ENCODE results near the gene QRFP.

QRFP gene

DNA sequence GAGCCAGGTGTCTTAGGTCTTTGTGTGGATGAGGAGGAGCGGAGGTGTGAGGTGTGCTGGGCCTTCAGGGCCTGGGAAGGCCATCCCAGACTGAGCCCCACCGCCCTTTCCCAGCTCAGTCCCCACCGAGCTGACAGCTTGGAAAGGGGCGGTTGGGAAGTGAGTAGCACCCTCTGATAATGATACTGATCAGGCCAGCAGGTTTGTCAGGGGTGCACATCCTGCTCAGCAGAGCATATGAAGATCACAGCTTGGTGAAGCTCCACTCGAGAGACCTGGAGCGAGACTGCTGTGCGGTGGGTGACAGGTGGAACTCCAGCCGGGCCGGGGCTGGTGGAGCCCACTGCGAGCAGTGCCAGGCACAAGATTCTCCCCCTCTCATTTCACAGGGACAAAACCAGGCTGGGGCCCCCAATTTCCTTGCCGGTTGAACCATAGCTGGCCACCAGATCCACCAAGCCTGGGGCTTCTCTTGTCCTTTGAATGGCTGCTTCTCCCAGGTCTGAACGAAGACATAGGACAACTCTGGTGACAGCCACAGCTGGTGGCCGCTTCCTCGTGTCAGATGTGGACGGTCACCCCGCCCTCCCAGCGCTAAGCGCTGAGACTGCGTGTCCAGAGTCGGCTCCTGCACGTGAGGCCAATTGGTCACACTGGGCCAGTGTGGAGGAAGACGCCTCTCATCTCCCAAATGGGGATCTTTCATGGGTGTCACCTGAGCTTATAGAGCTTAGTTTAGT, 8.3 kb downstream of the QRFP start:
- DNase-seq (no peak), ATAC-seq (ENCODE audit: insufficient read depth, low read depth) (no peak)
- H3K9me3 ChIP-seq (ENCODE audit: insufficient read depth, low read length, severe bottlenecking), result no peaks in the 10 kb centered on the region
- H3K27ac ChIP-seq (ENCODE audit: low read length), result no peak overlapping the region
- no peak for TF ChIP-seq EZH2 (IDR thresholded peaks at IDR 0.05; ENCODE audit: borderline replicate concordance, low read depth, low read length, severe bottlenecking)
- TF ChIP-seq, protein P1, sequence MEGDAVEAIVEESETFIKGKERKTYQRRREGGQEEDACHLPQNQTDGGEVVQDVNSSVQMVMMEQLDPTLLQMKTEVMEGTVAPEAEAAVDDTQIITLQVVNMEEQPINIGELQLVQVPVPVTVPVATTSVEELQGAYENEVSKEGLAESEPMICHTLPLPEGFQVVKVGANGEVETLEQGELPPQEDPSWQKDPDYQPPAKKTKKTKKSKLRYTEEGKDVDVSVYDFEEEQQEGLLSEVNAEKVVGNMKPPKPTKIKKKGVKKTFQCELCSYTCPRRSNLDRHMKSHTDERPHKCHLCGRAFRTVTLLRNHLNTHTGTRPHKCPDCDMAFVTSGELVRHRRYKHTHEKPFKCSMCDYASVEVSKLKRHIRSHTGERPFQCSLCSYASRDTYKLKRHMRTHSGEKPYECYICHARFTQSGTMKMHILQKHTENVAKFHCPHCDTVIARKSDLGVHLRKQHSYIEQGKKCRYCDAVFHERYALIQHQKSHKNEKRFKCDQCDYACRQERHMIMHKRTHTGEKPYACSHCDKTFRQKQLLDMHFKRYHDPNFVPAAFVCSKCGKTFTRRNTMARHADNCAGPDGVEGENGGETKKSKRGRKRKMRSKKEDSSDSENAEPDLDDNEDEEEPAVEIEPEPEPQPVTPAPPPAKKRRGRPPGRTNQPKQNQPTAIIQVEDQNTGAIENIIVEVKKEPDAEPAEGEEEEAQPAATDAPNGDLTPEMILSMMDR (IDR thresholded peaks at IDR 0.05; ENCODE audit: borderline replicate concordance, extremely low read depth, low read length, poor library complexity, severe bottlenecking), result no peak
- peaks cover 26% of the 10 kb centered on the region for H4K20me1 ChIP-seq (ENCODE audit: insufficient read depth, low read length)
- H3K79me2 ChIP-seq (ENCODE audit: insufficient read depth, low read length), result no peaks in the 10 kb centered on the region
- H3K36me3 ChIP-seq (ENCODE audit: insufficient read depth, low read length), result peaks cover 83% of the 10 kb centered on the region
- no peak overlapping the region for H3K4me3 ChIP-seq (ENCODE audit: low read depth in 1 of 2, low read length in 2 of 2)
- H3K4me1 ChIP-seq (ENCODE audit: insufficient read depth, low read length), result no peaks in the 10 kb centered on the region
- H2AFZ ChIP-seq (ENCODE audit: low read depth, low read length), result no peak overlapping the region
- no peaks in the 10 kb centered on the region for H3K27me3 ChIP-seq (ENCODE audit: insufficient read depth, low read length, poor library complexity)
- no peak overlapping the region for H3K9ac ChIP-seq (ENCODE audit: low read depth, low read length)
- no peak overlapping the region for H3K4me2 ChIP-seq (ENCODE audit: insufficient read depth, low read length)

DNA sequence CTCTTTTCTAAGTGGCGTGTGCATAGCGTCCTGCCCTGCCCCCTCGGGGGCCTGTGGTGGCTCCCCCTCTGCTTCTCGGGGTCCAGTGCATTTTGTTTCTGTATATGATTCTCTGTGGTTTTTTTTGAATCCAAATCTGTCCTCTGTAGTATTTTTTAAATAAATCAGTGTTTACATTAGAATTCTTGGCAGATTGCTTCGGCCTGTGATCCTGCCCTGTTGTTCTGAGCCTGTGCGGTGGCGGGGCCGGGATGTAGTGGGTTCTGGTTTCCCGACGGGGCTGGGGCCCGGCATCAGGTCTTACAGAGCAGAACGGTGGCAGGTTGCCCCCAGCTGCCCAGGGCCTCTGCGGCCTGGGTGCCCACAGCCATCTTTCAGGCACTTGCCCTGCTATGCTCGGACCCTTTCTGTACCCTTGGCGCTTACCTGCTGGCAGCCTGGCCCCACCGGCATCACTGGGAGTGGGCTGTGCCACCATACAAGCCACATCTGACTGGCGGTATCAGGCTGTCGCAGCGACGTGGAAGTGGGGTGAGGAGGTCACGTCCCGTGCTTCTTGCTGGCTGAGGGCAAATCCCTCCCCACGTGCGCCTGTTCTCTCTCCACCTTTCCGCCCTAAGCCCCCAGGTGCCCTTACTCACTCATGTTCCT, 9.0 kb downstream of the QRFP start:
- ATAC-seq (ENCODE audit: insufficient read depth, low read depth) (no peak), DNase-seq (no peak)
- Histone ChIP-seq H3K4me3 (ENCODE audit: low read depth in 1 of 2, low read length in 2 of 2) (no peak overlapping the region), H3K9ac (ENCODE audit: low read depth, low read length) (no peak overlapping the region), H4K20me1 (ENCODE audit: insufficient read depth, low read length) (peaks cover 26% of the 10 kb centered on the region), H3K27ac (ENCODE audit: low read length) (no peak overlapping the region), H3K4me2 (ENCODE audit: insufficient read depth, low read length) (no peak overlapping the region), H3K79me2 (ENCODE audit: insufficient read depth, low read length) (no peaks in the 10 kb centered on the region), H3K27me3 (ENCODE audit: insufficient read depth, low read length, poor library complexity) (no peaks in the 10 kb centered on the region), H2AFZ (ENCODE audit: low read depth, low read length) (no peak overlapping the region), H3K9me3 (ENCODE audit: insufficient read depth, low read length, severe bottlenecking) (no peaks in the 10 kb centered on the region), H3K4me1 (ENCODE audit: insufficient read depth, low read length) (no peaks in the 10 kb centered on the region), H3K36me3 (ENCODE audit: insufficient read depth, low read length) (peaks cover 81% of the 10 kb centered on the region)
- no peak for TF ChIP-seq EZH2 (IDR thresholded peaks at IDR 0.05; ENCODE audit: borderline replicate concordance, low read depth, low read length, severe bottlenecking)
- TF ChIP-seq, protein P1 (IDR thresholded peaks at IDR 0.05; ENCODE audit: borderline replicate concordance, extremely low read depth, low read length, poor library complexity, severe bottlenecking), result no peak

DNA sequence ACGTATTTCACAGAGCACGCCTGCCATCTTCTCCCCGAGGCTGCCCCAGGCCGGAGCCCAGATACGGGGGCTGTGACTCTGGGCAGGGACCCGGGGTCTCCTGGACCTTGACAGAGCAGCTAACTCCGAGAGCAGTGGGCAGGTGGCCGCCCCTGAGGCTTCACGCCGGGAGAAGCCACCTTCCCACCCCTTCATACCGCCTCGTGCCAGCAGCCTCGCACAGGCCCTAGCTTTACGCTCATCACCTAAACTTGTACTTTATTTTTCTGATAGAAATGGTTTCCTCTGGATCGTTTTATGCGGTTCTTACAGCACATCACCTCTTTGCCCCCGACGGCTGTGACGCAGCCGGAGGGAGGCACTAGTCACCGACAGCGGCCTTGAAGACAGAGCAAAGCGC, 9.6 kb downstream of the QRFP start:
- no peaks in the 10 kb centered on the region for H3K9me3 ChIP-seq (ENCODE audit: insufficient read depth, low read length, severe bottlenecking)
- H3K4me2 ChIP-seq (ENCODE audit: insufficient read depth, low read length), result no peak overlapping the region
- H3K79me2 ChIP-seq (ENCODE audit: insufficient read depth, low read length), result no peaks in the 10 kb centered on the region
- H3K27ac ChIP-seq (ENCODE audit: low read length), result no peak overlapping the region
- peaks cover 26% of the 10 kb centered on the region for H4K20me1 ChIP-seq (ENCODE audit: insufficient read depth, low read length)
- H3K4me3 ChIP-seq (ENCODE audit: low read depth in 1 of 2, low read length in 2 of 2), result no peak overlapping the region
- H3K9ac ChIP-seq (ENCODE audit: low read depth, low read length), result no peak overlapping the region
- no peak for ATAC-seq (ENCODE audit: insufficient read depth, low read depth)
- peaks cover 81% of the 10 kb centered on the region for H3K36me3 ChIP-seq (ENCODE audit: insufficient read depth, low read length)
- TF ChIP-seq, protein P1 (IDR thresholded peaks at IDR 0.05; ENCODE audit: borderline replicate concordance, extremely low read depth, low read length, poor library complexity, severe bottlenecking), result no peak
- TF ChIP-seq EZH2 (IDR thresholded peaks at IDR 0.05; ENCODE audit: borderline replicate concordance, low read depth, low read length, severe bottlenecking), result no peak
- no peaks in the 10 kb centered on the region for H3K4me1 ChIP-seq (ENCODE audit: insufficient read depth, low read length)
- H2AFZ ChIP-seq (ENCODE audit: low read depth, low read length), result no peak overlapping the region
- H3K27me3 ChIP-seq (ENCODE audit: insufficient read depth, low read length, poor library complexity), result no peaks in the 10 kb centered on the region
- DNase-seq, result no peak

Measured in DND-41 (cell line).